ENCODE data around the gene ANO8.

Gene ANO8

DNA sequence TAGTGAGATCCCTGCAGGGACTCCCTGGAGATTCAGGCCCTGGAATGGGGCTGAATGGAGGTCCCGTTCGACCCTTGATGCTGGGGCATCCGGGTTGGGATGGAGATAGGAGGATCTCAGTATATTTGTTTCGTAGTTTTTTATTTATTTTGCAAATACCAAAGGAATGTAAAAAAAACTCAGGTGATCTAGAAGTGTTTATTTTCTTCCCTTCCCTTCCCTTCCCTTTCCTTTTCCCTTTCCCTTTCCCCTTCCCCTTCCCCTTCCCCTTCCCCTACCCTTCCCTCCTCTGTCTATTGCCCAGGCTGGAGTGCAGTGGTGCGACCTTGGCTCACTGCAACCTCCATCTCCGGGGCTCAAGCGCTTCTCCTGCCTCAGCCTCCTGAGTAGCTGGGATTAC, 7.2 kb upstream of the ANO8 start:
- DNase-seq = no peak

DNA sequence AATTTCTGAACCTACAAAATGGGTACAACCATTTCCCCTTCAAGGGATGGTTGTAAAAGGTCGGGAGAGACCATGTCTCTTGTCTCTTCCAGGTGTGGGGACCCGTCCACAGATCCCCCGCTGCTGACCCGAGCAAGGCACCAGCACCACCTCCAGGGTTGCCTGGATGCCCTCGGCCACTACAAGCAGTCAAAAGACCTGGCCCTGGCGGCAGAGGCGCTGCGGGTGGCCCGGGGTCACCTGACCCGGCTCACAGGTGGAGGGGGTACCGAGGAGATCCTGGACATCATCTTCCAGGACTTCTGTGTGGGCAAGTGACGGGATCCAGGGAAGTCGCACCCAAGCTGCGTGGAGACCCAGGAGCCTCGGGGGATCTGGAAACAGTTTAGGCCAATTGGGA, 6.7 kb upstream of the ANO8 start:
- no peak for DNase-seq

DNA sequence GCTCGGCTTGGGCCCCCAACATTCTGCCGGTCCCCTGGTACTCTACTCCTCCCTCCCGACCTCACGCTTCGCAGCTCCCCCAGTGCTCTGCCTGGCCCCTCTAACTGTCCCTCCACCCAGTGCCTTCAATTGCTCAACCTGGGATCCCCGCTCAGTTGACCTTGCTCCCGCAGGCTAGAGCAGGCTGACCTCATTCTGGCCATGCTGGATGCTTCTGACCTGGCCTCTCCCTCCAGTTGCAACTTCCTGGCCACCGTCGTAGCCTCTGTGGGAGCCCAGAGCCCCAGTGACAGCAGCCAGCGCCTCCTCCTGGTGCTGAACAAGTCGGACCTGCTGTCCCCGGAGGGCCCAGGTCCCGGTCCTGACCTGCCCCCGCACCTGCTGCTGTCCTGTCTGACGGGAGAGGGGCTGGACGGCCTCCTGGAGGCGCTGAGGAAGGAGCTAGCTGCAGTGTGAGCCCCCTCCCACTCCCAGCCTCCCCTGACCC, 6.3 kb upstream of the ANO8 start:
- DNase-seq = no peak

DNA sequence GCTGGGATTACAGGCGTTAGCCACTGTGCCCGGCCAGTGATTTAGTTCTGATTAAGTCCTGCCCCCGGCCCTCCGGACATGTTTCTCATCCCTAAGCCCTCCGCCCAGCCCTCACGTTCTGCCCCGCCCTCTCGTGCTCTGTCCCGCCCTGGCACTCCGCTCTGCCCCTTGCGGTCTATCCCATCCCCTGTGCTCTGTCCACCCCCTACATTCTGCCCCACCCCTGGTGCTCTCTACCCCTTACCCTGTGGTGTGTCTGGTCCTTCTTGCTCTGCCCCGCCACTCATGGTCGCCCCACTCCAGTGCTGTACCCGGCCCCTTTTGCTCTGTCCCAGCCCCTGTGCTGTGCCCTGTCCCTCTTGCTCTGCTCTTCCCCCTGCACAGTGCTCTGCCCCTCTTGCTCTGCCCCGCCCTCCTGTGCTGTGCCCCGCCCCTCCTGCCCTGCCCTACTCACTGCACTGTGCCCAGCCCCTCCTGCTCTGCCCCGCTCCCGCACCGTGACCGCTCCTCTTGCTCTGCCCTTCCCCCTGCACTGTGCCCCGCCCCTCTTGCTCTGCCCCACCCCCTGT, 5.7 kb upstream of the ANO8 start:
- no peak for DNase-seq

DNA sequence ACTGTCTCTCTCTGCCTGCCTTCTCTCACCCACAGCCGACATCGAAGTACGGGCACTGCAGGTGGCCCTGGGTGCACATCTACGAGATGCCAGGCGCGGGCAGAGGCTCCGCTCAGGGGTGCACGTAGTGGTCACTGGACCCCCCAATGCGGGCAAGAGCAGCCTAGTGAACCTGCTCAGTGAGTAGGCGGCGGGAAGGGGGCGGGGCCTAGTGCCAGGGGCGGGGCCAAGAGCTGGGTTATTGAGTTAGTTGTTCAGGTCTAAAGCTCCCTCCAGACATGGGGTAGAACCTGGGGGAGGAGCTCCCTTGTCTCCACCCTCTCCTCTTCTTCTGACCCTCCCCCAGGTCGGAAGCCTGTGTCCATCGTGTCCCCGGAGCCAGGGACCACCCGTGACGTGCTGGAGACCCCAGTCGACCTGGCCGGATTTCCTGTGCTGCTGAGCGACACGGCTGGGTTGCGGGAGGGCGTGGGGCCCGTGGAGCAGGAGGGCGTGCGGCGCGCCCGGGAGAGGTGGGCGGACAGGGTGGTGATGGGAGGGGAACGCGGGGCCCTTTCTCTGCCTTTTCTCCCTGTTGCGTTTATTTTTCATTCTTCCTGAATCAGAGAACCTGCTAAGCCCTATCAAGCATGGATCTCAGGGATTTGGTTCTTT, 4.6 kb upstream of the ANO8 start:
- no peak for DNase-seq

DNA sequence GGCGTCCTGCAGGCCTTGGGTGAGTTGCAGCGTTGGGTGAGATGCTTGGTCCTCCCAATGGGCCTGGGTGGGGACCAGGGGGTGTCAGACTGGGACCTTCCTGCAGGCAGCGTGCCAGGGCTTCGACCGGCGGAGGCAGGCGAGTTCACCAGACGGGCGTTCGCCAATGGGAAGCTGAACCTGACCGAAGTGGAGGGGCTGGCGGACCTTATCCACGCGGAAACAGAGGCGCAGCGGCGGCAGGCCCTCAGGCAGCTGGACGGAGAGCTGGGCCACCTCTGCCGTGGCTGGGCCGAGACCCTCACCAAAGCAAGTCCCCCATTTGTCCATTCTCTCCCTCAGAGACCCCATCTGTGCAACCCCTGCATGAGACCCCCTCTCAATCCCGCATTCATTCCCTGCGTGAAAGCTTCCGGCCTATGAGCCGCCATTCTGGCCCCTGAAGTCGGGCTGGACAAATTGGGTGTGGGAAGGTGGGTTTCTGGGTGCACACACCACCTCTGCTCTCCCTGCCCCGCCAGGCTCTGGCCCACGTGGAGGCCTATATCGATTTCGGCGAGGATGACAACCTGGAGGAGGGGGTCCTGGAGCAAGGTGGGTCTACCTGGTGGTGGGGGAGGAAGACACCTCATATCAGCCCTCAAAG, 3.9 kb upstream of the ANO8 start:
- no peak for DNase-seq

DNA sequence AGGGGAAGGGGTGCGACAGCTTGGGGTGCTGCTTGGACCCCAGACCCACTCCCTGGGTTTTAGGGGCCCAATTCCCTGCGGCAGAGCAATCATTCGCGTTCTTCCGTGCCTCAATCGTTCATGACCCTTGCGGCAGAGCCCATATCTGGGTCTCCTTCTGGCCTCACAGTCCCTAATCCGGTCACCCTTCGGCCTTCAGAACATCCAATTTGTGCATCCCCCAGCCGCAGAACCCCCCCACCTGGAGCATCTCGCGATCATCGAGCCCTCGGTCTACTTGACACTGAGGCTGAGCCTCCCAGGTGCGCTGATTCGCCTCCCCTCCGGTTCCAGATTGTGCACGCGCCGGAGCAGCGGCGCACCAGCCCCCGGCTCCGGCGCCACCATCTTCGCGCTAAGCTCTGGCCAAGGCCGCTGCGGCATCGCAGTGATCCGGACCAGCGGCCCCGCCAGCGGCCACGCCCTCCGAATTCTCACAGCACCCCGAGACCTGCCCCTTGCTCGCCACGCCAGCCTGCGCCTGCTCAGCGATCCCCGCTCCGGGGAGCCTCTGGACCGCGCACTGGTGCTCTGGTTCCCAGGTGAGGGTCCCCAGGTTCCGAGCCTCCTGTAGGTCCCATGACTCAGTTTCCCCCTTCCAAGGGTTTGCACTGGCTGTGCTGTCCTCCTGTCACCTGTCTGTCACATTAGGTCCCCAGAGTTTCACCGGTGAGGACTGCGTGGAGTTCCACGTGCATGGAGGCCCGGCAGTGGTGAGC, 3.2 kb upstream of the ANO8 start:
- no peak for DNase-seq

DNA sequence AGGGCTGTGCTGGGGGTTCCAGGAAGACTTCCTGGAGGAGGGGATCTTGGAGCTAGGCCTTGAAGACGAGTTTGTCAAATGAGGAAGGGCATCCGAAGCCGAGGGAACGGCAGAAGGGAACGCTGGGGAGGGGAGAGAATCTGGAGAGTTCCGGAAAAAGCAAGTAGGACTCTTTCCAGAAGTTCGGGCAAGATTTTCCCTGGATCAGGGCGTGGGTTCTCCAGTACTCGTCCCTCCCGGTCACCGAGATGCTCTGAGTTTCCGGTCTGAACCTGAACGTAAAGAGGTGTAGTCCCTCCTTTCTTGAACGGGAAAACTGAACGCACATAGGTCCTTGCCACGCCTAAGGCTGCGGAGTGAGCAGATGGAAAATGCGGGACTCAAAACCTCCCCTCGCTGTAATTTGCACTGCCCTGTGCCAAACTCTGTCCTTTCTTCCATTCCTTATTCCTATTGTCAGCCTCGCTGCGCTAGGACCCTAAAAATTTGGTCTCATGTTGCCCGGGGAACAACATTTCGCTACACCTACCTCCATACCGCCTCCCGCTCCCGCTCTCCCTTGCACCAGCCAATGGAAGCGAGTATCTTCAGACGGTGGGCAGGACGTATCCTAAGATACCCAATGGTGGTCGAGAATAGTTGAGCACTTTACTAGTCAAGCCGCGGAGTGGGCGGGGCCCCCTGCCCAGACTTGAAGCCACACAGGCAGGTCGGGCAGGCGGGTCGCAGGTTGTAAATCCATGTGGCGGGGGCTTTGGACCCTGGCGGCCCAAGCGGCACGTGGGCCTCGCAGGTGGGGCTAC, 2.4 kb upstream of the ANO8 start, which contains the start of gene GTPBP3:
TSS of gene GTPBP3 (plus strand) at position 682 of the 803 bp plus-strand sequence. CDS start at position 741, 59 bp downstream.
- DNase-seq = peak; percentile 98

DNA sequence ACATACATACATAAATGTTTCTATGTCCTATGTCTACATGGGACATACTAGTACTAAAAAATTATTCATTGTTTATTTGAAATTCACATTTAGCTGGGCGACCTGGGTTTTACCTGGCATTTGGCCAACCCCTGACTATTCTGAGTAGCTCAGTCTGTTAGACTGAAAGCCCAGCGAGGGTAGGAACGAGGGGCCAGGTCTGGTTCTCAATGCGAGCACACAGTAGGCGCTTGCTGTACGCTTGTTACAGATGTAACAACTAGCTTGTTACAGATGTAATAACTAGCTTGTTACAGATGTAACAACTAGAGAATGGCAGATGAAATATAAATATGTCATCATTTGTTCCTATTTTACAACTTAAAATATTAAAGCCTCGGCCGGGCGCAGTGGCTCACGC, 920 bp upstream of the ANO8 start:
- DNase-seq = no peak

DNA sequence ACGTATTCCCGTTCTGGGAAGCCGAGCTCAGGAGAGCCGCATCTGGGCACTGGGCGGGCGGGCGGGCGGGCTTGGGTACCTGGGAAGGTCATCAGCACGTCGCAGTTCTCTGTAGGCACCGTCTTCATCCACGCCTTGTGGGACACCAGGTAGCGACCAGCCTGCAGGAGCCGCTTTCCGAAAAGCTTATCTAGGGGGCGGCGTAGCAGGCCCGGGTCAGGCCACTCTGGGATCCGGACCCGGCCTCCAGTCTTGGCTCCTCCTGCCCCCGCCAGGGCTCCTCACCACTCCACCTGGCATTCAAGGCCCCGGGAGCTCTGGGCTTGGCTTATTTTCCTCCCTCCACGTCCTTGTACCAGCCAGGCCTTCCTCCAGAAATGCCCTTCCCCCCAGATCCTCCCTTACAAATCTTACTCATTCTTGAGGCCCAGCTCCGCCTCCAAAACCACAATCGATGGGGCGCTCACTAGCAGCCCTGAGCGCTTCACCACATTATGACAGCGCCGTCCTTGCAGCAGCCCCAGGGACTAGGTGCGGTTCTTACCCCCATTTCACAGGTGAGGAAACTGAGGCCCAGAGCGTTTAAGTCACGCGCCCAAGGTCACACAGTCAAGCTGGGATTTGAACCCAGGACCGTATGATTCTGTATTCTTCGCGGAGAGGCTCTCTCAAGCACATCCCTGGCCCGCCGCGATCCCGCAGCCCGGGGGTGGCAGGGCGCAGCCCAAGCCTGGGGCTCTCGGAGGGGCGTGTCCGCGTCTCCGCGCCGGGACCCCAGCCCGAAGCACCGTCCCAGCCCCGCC, 843 bp downstream of the ANO8 start:
- peak; percentile 85 for DNase-seq

DNA sequence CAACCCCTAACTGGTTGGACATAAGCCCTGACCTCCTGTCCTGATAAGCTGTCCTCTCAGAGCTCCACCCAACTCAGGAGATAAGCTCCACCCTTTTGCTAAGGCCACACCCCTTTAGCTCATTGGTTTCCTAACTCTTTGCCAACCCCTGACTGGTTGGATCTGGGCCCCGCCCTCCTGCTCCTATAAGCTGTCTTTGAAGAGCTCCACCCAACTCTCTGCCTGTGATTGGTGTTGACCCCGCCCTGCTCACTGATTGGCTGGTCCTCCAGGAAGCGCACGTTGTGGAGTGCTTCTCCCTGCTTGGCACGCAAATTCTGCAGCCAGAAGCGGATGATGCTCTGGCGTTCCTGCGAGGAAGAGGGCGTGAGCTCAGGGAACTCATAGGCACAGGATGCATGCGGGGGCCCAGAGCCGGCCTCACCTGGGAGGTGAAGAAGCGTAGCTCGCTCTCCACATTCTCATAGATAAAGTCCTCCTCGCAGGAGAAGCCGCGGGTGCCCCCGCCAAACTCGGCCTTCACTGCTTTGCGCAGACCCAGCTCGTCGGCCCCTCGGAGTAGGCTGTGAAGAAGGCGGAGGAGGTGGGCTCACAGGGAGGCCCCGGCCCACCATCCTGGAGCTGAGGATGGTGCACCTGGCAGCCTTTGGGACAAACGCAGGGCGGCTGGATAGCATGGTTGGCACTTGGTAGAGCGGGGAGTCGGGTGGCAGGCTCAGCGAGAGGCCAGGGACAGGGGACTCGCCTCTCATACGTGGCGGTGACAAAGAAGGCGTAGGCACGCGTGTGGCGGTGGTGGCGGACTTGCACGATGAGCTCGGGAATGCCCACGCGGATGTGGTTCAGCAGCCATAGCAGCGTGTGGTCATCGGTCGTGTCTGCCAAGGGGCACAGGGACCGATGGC, 1.7 kb downstream of the ANO8 start:
- peak; percentile 42 for DNase-seq

DNA sequence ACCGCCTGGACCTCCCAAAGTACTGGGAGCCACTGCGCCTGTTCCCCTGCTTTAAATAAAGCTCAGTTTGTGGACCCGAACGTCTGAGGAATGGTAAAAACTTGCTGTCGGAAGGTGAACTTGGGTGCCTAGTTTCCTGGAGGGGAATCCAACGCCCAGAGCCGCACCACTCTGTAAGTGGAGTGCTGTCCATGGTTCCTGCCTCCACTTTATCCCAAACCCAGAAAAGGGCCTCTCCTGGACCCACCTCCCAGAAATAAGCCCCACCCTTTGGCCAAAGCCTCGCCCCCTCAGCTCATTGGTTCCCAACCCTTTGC, 2.3 kb downstream of the ANO8 start:
- no peak for DNase-seq

DNA sequence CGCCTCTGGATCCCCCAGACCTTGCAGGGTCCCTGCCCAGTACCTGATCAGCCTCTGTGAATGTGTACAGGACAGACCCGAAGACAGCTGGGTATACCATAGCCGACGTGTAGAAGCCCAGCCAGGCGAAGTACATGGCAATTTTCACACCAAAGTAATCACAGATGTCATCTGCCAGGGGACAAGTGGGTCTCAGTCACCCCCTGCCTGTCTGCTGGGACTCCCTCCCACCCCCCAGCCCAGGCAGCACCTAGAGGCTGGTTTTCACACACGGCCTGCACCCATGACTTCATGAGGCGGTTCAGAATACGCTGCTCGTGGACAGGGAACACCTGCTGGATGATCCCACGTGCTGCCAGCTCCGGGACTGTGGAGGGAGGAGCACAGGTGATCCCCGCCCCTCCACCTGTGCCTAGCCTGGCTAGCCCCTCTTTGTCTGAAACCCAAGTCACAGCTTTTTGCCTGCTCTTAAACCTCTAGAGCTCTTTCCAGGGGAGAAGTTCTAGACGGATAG, 3.6 kb downstream of the ANO8 start:
- DNase-seq = no peak

DNA sequence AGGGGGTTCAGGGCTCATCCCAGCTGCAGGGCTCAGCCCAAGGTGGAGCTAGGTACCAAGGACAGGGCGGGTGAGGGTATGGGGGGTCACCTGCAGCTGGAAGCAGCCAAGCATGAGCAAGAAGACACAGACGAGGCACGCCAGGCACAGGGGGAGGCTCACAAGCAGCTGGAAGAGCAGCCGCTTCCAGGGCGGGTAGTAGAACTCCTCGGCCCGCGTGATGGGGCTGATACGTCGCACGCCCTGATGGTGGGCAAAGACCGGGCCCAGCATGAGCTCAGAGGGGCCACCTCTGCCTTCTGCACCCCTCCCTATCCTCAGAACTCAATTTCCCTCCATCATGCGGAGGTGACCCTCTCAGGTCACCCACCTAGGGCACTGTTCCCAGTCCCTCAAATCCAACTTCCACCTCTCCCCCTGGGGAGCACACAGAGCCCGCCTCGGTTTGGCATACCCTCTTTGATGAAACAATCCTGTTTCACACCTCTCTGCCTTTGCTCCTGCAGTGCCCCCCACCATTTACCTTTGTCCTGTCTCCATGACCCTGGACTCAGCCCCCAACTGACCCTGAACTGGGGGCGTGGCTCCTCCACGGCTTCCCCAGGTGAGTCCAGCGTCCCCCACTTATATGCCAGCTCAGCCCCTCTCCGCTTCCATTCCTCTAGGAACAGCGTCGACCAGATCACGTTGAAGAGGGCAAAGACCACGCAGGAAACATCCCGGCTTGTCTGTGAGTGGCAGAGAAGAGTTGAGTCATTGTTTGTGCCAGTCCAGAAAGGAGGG, 4.2 kb downstream of the ANO8 start:
- no peak for DNase-seq

DNA sequence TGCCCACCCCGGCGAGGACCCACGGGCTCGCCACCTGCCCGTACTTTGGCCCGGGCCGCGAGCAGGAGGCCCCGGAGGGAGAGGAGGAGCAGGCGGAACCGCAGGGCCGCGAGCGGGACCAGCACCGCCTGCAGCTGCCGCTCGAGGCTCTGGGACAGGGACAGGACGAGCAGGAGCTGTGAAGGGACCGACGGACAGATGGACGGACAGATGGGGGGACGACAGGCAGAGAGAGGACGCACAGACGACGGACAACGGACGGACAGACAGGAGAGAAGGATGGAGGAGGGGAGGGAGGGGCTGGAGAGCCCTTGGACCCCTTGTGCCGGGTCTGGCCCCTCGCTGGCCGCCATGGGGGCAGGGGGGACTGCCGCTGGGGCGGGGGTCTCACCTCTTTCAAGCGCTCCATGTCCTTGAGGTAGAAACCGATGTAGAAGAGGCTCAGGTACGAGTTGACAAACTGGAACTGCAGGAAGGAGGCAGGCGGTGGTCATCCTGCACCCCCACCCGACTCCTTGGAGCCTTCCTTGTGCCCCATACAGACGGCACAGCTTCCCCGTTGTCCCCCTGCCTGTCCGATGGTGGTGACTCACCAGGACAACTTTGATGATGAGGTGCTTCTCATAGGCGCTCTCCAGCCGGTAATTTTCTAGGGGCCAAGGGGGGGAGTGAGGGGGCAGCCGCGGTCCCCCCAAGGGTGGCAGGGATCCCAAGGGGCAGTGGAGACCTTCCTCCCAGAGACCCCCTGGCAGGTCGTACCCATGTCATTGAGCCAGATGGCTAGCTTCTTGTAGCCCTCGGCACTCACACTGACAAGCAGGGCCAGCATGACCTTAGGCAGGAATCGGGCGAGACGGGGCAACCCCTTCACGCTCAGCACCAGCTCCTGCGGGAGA, 5.0 kb downstream of the ANO8 start:
- DNase-seq = no peak

DNA sequence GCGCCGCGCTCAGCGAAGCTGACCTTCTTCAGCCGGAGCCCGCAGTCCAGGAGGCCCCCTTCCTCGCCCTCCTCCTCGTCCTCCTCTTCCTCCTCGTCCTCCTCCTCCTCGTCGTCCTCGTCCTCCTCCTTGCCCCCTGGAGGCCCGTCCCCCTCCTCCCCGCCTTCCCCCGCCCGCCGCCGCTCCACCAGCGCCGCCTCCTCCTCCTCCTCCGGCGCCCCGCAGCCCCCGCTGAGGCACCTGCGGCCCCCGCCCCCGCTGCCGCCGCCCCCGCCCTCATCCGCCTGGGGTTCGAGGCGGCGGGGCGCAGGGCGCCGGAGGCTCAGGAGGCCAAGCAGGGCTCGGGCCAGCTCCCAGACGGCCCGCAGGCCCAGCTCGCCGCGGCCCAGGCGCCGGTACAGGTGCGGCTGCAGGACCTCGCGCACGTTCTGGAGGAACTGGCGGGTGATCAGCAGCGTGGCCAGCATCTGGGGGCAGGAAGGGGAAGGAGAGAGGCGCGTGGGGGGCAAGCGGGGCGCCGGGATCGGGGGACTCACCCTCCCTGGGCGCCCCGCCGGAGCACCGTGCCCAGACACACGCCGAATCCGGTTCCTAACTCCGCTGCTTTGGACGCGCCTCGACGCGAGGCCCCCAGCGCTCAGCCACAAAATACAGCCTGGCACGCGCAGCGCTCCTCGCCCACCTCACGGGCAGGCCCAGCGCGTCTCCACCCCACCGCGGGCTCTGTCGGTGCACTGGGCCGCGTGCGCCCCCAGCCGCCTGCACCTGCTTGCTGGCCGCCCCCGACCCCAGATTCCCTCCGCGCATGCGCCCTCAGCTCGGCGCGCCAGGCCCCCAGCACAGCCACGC, 5.9 kb downstream of the ANO8 start:
- no peak for DNase-seq

DNA sequence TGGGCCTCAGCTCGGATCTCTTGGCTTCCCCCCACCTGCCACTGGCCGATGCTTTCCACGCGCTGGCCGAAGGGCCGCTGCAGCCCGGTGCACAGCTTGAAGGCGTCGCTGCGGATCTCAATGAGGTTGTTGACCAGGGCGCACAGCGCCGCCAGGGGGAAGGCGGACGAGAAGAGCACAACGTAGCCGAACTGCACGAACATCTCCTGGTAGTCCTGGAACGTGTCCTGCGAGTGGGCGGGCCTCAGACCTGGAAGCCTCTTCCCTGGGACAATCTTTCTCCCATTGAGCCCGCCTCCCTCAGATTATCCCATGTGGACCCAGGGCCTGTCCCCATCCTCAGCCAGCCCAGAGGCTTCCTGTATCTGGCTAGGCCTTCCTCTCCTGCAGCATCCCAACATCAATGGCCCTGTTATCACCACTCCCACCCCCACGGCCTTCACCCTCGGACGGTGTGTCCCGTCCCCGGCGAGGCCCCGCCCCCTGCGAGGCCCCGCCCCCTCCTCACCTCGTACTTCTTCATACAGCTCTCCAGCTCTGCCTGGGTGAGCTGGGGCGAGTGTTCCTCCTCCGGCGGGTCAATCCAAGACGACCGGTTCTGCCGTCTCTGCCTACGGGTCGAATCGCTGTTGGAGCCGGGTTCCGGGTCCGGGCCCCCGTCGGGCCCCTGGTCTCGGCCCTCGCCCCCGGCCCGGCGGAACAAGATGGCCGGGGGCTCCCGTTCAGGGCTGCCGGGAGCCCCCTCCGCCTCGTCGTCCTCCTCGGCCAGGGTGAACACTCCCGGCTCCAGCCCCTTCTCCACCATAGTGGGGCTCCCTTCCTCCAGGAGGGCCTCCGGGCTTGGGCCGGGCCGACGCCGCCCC, 6.8 kb downstream of the ANO8 start:
- DNase-seq = no peak

Data from fibroblast of upper back skin (primary cell).